ENCODE measurements around the gene GLDN.
"Not testable (repeated sequence)": the region's sequence is repeated elsewhere in the genome, so short reads cannot be mapped to it uniquely, and the experiment has no call there.

The GLDN gene

DNA sequence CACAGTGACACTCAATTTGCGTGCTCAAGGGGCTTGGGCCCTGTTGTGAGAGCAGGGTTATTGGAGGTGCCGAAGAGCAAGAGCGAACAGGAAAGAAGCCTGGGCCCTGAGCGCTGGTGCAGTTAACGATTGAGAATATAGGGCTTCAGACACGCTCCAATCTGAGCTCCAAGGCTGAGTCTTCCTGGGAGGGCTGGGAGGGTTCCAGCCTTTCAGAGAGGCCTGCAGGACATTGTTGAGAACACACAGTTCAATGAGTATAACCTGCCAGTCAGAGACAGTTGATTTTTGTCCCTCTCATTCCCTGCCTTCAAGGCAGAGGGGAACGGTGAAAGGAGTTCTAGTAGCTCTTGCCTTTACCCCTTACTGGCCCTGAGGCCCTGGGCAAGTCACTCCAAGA lies 47.3 kb downstream of the GLDN start:
- DNase-seq (ENCODE audit: low spot score), result no peak

DNA sequence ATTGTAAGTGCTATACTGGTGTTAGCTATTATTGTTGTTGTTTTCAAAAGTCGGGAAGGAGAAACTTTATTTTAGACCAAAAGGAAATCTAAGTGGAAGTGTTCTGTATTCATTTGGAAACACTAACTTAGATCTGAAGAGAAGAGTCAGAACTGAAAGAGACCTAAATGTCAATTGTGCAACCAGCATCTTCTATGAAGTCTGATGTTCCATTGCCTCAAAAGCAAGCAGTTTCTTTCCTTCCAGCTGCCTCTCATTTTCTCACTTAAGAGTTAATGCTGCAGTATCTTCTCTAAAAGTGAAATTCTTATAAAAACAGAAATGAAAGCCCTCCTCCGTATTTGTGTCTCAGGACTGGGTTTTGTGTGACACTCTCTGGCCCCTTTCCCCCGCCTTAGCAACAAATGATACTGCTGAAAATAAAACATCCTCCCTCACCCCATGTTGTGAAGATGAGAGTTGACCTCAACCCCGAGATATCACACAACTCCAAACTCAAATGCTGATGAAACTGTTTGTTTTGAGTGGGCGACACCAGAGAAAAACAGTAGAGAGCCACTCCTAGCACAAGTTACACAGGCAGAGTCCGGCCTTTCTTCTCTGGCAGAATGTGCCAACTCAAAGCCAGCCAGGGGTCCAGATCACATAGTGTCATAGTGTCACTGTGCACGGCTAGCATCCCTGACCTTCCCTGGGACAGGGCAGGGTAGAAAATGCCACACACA lies 48.9 kb downstream of the GLDN start:
- DNase-seq (ENCODE audit: low spot score), result no peak

- DNase-seq (ENCODE audit: low spot score), result no peak
Observed at GRCh38 chr15:51390966-51391422, 49.5 kb downstream of the GLDN start.

DNA sequence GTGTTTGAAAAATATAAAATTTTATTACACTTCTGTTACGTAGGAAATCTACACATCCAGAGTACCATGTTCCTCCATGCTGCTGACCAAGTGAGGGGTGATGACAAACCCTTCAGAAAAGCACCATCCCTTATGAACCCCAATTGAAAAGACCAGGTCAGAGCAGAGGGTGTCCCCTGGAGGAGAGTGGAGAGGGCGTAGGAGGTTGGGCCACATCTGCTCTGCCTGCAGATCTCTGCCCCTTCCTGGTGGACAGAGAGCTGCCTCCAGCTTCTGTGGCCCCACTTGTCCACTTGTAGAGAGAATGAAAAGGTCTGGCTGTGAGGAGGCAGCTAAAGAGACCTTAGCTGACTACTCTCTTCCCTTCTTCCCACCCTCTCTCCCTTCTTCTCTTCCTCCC lies 55.5 kb downstream of the GLDN start:
- no peak for DNase-seq (ENCODE audit: low spot score)

- no peak for DNase-seq (ENCODE audit: low spot score)
Observed at GRCh38 chr15:51398626-51399025, 57.2 kb downstream of the GLDN start.

DNA sequence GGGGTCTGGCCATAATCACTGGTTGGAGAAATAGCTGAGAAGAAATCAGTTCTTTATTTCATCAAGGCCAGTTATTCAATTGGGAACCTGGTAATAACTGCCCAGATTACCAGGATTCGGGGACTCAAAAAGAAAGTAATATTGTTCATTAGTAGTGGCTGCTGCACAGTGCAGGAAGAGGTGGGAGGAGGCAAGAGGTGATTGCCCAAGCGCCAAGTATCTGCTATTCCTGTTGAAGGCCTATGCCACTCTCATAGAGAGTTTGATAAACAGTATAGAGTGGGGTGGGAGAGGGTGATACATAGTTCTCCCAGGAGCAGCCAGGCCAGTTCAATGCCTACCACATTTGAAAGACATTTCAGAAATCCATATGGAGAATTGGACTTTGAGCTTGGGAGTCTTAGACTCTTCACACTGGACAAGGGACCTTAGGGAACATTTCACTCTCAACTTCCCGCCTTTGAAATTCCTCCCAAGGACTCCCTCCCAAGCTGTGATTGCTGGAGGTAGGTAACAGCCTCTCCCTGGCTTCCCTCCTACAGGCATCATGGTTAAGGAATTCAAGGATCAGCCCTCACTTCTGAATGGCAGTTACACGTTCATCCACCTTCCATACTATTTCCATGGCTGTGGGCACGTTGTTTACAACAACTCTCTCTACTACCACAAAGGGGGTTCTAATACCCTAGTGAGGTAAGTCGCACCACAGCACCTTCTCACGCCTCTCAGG lies 59.8 kb downstream of the GLDN start:
- no peak for DNase-seq (ENCODE audit: low spot score)

GRCh38 chr15:51401872-51402517 lies 60.5 kb downstream of the GLDN start:
- DNase-seq (ENCODE audit: low spot score), result peak; percentile 30

DNA sequence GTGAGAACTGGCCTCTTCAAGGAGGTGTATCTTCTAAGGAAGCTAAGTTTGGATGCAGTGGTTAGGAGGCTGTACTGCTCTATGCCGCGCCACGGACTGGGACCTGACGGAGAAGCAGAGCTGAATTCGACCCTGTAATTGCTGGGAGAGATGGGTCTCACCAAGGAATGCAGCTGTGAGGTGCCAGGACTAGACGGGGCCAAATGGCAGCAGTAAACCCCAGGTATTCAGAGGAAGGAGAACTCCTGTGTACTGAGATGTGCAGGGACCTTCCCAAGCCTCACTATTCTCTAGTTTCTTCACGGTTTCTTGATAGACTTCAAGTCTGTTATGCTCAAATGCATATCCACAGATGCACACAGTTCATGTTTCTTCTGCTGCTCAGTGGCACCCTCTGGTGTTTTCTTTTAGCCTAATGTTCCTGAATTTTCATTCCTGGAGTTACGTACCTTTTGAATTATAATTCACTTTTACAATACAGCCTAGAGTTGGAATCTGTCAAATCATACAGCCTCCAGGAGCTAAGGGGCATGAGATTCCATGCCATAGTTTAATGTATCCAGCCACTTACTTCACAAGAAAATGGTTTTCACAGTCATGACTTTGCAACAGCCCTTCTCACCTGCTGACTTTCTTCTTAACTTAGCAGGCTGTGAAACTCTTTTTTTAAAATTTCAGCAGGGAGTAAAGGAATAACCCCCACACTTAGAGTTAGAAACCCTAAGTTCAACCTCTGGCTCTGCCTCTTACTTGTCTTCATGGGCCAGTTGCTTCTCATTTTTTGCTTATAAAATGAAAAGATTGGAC lies 61.8 kb downstream of the GLDN start:
- peak; percentile 16 for DNase-seq (ENCODE audit: low spot score)

GRCh38 chr15:51403946-51404695 lies 62.7 kb downstream of the GLDN start:
- no peak for DNase-seq (ENCODE audit: low spot score)

GRCh38 chr15:51405693-51406523 lies 64.5 kb downstream of the GLDN start:
- no peak for DNase-seq (ENCODE audit: low spot score)

DNA sequence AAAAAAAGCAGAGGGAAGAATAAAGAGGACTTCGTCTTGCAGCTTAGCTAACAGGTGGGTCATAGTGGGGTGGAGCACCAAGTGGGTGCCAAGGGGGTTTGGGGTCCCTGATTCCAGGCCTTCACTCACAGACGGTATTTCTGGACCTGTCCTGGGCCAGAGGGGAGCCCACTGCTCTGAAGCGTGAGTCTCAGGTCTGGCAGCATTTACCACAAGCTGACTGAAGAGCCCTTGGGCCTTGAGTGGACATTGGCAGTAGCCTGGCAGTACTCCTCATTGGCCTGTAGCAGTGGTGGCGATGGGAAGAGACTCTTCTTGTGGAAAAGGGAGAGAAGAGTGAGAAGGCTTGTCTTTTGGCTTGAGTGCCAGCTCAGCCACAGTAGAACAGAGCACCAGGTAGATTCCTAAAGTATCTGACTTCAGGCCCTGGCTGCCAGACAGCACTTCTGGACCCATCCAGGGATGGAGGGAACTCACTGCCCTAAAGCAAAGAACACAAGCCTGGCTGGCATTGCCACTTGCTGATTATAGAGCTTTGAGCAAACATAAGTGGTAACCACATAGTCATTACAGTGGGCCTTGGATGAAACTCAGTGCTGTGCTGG lies 72.9 kb downstream of the GLDN start:
- DNase-seq (ENCODE audit: low spot score), result no peak

DNA sequence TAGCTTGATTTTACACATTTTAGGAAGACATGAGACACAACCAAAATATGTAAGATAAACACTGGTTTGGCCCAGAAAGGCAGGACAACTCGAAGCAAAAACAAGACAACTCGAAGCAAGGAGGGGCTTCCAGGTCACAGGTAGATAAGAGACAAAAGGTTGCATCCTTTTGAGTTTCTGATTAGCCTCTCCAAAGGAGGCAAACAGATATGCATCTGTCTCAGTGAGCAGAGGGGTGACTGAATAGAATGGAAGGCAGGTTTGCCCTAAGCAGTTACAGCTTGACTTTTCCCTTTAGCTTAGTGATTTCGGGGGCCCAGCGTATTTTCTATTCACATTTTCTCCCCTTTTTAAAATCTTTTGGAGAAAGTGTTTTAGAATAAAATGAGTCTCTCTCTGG lies 74.7 kb downstream of the GLDN start:
- no peak for DNase-seq (ENCODE audit: low spot score)

DNA sequence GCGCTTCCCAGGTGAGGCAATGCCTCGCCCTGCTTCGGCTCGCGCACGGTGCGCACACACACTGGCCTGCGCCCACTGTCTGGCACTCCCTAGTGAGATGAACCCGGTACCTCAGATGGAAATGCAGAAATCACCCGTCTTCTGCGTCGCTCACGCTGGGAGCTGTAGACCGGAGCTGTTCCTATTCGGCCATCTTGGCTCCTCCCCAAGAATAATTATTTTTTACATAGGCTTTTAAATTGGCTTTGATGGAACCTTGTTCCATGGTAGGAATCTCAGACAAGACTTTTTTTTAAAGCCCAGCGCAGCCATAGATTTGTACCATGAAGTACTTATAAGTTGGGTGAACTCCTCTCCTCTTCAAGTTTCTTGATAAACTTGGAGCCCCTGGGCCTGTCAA lies 81.6 kb downstream of the GLDN start:
- not testable (repeated sequence) for DNase-seq (ENCODE audit: low spot score)

GRCh38 chr15:51424780-51425179 lies 83.3 kb downstream of the GLDN start:
- DNase-seq (ENCODE audit: low spot score), result no peak

- no peak for DNase-seq (ENCODE audit: low spot score)
Observed at GRCh38 chr15:51425517-51426040, 84.1 kb downstream of the GLDN start.

DNA sequence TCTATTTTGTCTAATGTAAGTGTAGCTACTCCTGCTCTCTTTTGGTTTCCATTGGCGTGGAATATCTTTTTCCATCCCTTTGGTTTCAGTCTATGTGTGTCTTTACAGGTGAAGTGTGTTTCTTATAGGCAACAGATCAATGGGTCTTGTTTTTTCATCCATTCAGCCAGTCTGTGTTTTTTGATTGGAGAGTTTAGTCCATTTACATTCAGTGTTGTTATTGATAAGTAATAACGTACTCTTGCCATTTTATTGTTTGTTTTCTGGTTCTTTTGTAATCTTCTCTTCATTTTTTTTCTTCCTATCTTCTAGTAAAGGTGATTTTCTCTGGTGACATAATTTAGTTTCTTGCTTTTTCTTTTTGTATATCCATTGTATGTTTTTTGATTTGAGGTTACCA lies 97.1 kb downstream of the GLDN start:
- DNase-seq (ENCODE audit: low spot score), result no peak

DNA sequence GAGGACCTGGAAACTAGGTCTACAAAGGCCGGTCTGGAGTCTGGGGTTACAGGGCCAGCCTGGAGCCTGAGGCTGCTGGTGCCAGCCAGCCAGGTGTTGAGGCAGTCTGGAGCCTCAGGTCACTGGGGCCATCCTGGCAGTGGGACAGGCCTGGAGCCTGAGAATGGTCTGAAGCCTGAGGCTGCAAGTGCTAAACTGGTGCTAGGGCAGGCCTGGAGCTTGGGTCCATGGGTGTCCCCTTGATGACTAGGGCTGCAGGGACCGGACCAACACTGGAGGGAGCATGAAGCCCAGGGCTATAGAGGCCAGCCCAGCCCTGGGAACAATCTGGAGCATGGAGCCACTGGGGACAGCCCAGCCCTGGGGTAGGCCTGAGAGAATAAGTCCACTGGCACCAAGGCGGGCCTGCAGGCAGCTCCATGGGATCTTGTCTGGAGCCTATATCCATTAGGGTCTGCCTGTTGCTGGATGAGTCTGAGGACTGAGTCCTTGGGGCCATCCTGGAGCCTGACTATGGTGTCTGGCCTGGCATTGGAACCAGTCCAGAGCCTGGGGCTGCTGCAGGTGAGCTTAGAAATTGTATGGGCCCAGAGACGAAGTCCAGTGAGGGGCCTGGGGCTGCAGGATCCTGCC lies 101.9 kb downstream of the GLDN start:
- DNase-seq (ENCODE audit: low spot score), result no peak

DNA sequence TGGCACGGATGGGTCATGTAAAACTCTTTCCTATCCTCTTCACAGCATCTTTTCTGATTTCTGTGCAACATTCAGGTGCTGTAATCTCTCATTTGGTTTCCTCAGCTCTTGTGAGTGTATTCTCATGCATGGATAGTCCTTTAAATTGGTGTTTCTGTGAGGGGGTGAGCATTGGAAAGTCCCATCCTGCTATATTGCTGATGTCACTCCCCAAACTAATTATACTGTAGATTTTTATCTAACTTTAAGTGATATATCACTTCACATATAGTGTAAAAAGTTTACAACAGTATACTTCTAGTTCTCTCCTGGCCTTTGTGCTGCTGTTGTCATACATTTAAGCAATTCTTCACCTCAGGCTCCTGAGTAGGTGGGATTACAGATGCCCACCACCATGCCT lies 102.7 kb downstream of the GLDN start:
- DNase-seq (ENCODE audit: low spot score), result no peak

GRCh38 chr15:51444807-51445206 lies 103.4 kb downstream of the GLDN start:
- DNase-seq (ENCODE audit: low spot score), result no peak

Measured in kidney capillary endothelial cell (primary cell).